DMS79 (cell line): ENCODE results near the gene INSYN2A.

Experiments used
- DNase-seq: peaks from one replicate; lab custom pipeline; 2025; lab: John Stamatoyannopoulos, UW

INSYN2A gene

GRCh38 chr10:127196282-127197153 is at the start of gene INSYN2A:
TSS of gene INSYN2A (minus strand) at chr10:127196591. CDS start at chr10:127176395, 20,196 bp downstream.
- no peak for DNase-seq

DNA sequence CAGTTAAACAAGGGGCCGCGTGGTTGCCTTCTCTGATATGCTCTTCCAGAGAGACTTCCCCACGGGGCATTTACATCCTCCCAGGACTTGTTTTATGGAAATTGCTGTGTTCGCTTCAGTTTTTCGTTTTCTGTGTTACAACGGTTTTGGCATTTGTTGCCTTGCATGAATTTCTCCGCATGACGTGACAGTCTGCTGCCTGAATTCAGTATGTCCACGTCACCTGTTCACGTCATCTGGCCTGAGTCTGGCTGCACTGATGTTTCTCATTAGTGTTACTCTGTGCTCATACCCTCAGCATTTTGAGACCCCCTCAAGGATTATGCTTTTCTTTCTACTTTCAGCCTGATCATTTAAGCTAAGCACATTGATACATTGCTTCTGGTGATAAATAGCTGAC is 49.1 kb upstream of the INSYN2A start:
- DNase-seq = no peak

GRCh38 chr10:127243490-127244272 is 47.3 kb upstream of the INSYN2A start:
- DNase-seq = no peak

DNA sequence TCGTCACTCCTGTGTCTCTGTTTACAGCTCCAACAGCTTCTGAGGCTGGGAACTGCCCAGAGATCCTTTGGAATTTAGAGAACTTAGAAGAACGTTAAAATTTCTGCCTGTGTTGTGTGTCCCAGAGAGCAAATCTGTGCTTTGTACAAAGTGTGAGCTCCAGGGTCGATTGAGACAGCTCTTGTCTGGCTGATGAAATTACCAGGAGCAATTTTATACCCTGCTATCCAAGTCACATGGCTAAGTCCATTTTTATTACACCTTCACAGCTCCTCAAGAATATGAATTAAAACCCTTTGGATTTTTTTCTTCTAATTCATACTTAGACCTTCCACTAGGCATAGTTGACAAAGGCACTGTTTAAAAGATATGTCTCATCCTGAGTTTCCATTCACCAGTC is 46.5 kb upstream of the INSYN2A start:
- no peak for DNase-seq

DNA sequence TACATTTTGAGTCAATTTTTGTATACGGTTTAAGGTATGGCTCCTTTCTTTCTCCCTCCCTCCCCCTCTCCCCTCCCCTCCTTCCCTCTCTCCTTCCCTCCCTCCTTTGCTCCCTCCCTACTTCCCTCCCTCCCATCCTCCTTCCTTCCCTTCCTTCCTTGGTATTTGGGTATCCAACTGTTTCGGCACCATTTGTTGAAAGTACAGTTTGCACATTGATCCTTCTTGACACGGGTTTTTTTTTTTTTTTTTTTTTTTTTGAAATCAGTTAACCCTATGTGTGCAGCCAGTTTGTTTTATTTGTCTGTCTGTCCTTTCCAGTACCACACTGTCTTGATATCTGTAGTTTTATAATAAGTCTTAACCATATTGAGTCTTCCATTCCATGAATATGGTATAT is 39.9 kb upstream of the INSYN2A start:
- no peak for DNase-seq

DNA sequence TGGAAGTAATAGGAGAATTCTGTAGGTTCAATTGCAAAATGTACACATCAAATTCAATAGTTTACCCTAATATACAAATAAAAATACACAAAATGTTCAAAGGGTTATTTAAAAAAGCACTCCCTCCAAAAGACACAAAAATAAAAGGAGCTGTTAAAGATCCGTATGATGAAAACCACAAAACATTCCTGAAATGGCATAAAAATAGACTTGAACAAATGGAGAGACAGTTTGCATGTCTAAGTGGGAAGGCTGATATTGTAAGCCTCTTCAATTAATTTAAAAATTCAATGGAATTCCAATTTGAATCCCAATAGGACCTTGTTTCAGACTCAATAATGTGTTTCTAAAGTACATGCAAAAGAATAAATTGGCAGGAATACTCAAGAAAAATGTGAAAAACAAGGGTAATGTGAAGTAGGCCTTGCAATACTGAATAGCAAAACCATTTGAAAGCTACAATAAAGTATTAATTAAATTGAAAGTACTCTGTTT is 38.0 kb upstream of the INSYN2A start:
- DNase-seq = no peak

- no peak for DNase-seq
These were observed 31.9 kb upstream of the INSYN2A start for GRCh38 chr10:127228195-127228787.

- no peak for DNase-seq
These were observed 31.3 kb upstream of the INSYN2A start for GRCh38 chr10:127227663-127228062.

DNA sequence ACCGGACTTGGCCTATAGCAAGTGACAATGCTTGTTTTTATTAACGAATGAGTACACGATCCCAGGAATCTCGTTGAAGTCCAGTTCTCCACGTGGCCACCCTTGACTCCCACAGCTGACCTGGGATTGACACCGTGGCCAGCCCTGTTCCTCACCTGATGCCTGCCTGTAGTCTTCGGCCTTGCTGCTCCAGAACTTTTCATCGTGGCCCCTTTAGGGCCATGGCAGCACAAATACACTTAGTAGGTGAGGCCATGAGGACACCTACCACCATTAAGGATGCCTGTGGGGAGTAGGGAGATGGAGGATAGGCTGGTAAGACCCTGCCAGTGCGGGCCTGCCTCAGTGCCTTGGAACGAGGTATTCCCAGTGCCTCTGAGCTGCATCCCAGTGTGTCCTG is 30.6 kb upstream of the INSYN2A start:
- no peak for DNase-seq

DNA sequence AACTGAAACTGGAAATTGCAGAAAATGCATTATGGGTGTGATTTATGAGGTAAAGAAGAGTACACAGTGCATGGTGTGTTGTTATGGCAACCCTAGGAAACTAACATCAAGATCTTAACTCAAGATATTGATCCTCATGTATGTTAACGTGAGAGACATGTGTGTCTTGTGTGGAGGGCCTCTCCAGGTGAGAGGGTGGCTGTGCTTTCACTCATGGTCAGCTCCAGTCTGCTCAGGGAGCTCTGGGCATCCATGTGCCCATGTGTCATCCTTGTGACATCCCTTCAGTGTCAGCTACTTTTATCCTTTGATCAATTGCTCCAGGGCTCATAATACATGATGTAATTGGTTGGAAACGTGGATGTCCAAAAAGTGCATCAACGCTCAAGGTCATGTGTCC is 24.9 kb upstream of the INSYN2A start:
- DNase-seq = no peak

DNA sequence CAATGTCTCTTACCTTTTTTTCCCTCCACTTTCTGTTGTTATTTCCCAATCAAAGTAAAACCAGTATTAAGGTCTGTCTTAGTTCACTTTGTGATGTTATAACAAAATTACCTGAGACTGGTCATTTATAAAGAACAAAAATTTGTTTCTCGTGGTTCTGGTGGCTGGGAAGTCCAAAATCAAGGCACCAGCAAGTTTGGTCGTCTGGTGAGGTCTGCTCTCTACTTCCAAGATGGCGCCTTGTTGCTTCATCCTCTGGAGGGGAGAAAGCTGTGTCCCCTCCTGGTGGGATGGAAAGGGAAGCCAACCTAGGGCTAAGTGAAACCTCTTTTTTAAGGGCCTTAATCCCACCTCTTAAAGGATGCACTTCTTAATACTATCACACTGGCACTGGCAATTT is 22.3 kb upstream of the INSYN2A start:
- no peak for DNase-seq

DNA sequence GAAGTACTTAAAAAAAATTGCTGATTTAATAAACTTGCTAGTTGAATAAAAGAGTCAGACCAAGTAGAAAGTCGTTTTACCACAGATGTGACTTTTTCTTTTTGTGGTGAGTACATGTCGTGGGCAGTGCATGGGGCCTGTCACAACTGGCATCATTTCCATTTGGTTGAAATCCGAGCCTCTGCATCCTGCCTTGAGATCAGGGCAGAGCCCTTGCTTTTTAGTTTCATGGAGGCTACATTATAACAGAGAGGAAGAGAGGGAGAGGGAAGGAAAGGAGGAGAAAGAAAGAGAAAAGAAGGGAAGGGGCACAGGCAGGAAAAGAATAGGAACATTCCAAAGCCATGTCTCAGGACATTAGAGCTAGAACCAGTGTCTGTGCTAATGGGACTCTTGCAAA is 20.4 kb upstream of the INSYN2A start:
- no peak for DNase-seq

GRCh38 chr10:127216274-127216673 is 19.9 kb upstream of the INSYN2A start:
- no peak for DNase-seq

GRCh38 chr10:127215866-127216265 is 19.5 kb upstream of the INSYN2A start:
- no peak for DNase-seq

DNA sequence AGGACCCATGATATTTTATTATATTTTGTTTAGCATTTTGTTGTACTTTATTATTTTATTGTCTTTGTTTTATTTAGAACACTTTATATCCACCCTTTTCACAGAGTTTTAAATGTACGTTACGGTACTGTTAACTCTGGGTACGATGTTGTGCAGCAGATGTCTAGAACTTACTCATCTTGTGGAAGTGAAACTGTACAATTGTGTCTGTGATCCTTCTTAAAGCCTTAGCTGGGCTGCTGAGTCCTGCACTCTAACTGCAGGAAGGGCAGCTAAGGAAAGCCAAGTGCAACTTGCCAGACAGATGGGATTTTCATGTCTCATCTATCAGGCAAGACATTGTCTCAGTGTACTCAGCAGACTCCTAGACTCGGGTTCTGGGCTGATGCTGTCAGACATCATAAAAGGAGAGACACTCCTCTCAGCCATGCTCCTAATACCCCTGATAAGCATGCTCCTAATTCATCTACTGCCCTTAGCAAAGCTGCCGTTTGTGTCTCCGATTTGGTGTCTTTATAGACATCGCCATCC is 14.6 kb upstream of the INSYN2A start:
- no peak for DNase-seq

DNA sequence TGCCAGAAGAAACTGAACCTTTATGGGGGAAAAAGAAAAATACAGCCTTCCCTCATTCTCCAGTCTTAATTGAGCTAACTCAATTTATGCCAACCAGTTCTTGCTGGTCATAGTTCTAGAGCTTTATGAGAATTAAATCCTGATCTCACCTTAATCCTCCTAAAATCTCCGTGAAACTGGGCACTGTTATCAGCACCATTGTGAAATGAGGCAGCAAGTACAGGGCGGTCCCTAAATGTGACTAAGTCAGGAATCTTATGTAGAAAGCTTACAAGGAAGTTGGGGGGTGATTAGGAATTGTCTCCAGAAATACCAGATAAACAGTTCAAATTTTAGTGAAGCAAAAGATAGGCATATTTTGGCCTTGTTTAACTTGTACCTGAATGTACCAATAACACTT is 10.7 kb upstream of the INSYN2A start:
- no peak for DNase-seq

- no peak for DNase-seq
These were observed 6.7 kb upstream of the INSYN2A start for GRCh38 chr10:127203067-127203466.

DNA sequence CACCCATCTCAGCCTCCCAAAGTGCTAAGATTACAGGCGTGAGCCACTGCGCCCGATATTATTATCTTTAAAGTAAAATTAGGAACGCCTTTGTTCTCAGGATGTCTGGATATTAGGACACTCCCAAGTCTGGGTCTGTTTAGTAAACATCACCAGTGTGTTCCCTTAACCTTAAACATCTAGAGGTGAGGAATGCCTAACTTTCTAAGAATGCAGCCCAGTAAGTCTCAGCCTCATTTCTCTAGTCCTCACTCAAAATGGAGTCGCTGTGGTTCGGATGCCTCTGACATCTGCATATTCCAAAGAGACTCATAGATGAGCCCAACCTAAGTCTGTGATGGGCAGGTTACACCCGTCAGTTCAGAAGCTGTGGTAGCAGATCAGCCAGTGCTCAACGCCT is 4.3 kb upstream of the INSYN2A start:
- DNase-seq = no peak

- DNase-seq = no peak
These were observed 2.3 kb upstream of the INSYN2A start for GRCh38 chr10:127198721-127199120.

GRCh38 chr10:127198307-127198706 is 1.9 kb upstream of the INSYN2A start:
- DNase-seq = no peak

- no peak for DNase-seq
These were observed 702 bp upstream of the INSYN2A start for GRCh38 chr10:127197154-127197432.

DNA sequence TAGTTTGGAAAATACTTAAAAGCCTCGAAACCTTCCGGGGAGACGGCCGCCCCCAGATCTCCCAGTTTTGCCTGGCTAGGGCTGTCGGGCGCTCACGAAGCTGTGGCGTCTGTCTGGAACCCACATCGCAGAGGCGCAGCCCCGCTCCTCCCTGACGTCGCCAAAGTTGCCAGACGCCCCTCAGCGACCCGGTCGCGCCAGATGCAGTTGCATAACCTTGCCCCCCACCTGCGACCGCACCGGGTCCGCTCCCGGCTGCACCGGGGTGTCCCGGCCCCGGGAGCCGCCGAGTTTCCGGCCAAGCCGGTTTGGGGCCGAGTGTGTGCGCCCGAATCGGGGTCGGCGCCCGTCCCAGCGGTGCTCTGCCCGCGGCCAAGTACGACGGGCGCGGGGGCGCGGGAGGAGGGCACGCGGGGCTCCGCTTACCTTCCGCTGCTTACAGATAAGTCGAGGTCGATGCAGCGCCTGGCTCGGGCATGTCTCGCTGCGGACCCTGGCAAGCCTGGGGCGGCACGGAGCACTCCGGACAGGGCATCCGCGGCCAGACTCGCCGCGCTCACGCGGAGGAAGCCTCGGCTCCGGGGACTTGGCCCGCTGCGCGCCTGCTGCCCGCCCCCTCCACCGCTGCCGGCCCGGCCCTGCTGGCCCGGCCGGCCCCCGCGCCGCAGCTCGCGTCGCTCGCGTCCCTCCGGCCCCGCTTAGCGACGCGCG is 665 bp downstream of the INSYN2A start:
- DNase-seq = no peak
